Measurements from ENCODE around the gene OGDHL.

OGDHL gene

DNA sequence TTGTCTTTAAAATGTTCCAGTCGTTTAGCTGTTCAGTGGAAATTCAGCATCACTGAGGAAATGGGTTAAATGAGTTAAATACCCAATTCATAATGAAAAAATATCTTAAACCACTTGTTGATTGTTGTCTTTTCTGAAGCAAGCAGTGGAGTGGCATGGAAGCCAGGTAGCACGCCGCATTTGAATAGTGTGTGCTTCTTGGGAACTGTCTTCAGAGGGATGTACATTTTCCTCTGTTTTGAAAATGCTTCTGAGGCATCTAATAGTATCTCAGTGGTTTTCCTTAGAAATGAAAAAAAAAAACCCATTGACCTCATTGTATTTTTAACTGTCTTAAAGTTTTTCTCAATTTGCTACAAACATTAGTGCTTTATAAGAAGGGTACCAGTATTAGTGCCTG is 54.5 kb downstream of the OGDHL start:
- no peak overlapping the region for H3K9ac ChIP-seq (ENCODE audit: low read depth, low read length)
- no peak overlapping the region for H3K4me2 ChIP-seq (ENCODE audit: low read length)
- H3K9me3 ChIP-seq (replicated peaks; ENCODE audit: low read length) = no peaks in the 10 kb centered on the region
- H3K36me3 ChIP-seq (ENCODE audit: insufficient read depth, low read length) = no peaks in the 10 kb centered on the region
- H3K4me3 ChIP-seq (ENCODE audit: low read length) = no peak overlapping the region
- H3K27me3 ChIP-seq (ENCODE audit: control insufficient read depth, insufficient read depth, low read length) = peaks cover 17% of the 10 kb centered on the region
- no peaks in the 10 kb centered on the region for H3K4me1 ChIP-seq (ENCODE audit: control insufficient read depth, insufficient read depth, low read length)

DNA sequence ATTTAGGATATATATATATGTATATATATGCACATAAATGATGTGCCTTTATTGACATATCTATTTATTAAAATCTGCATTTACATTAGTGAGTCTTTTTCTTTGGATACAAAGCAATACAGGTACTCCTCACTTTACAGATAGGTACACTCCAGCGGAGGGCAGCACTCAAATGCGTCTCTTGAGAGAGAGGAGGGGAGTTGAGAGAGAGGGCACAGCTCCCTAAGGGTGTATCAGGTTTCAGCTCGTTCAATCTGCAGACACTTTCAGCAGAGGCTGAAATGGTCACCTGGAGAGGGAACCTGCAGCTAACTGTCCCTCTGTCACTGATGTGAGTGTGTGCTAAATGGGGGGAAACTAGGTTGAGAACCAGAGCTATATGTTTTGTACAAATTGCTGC is 61.1 kb downstream of the OGDHL start:
- peaks cover 35% of the 10 kb centered on the region for H3K27me3 ChIP-seq (ENCODE audit: control insufficient read depth, insufficient read depth, low read length)
- no peak overlapping the region for H3K4me3 ChIP-seq (ENCODE audit: low read length)
- no peak overlapping the region for H3K9ac ChIP-seq (ENCODE audit: low read depth, low read length)
- H3K9me3 ChIP-seq (replicated peaks; ENCODE audit: low read length) = no peaks in the 10 kb centered on the region
- no peak overlapping the region for H3K4me2 ChIP-seq (ENCODE audit: low read length)
- no peaks in the 10 kb centered on the region for H3K4me1 ChIP-seq (ENCODE audit: control insufficient read depth, insufficient read depth, low read length)
- no peaks in the 10 kb centered on the region for H3K36me3 ChIP-seq (ENCODE audit: insufficient read depth, low read length)

DNA sequence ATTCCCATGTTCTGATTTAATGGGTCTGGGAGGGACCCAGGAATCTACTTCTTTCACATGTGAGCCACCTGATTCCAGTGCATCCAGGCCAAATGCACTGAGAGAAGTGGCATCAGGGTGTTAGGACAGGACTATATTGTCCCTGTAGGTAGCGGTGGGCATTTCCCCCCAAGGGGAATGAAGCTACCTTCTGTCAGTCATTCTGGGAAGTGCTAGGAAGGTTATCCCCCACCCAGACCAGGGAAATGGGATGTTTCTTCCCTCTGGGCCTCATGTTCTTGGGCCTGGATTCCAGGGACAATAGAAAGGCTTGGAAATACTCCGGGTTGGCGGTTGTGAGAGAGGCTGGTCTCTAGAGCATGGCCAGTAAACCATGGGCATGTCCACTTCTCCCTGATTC is 61.9 kb downstream of the OGDHL start:
- Histone ChIP-seq H3K4me1 (ENCODE audit: control insufficient read depth, insufficient read depth, low read length) (no peaks in the 10 kb centered on the region), H3K36me3 (ENCODE audit: insufficient read depth, low read length) (no peaks in the 10 kb centered on the region), H3K9ac (ENCODE audit: low read depth, low read length) (no peak overlapping the region), H3K4me2 (ENCODE audit: low read length) (no peak overlapping the region), H3K27me3 (ENCODE audit: control insufficient read depth, insufficient read depth, low read length) (peaks cover 34% of the 10 kb centered on the region), H3K4me3 (ENCODE audit: low read length) (no peak overlapping the region), H3K9me3 (replicated peaks; ENCODE audit: low read length) (no peaks in the 10 kb centered on the region)

DNA sequence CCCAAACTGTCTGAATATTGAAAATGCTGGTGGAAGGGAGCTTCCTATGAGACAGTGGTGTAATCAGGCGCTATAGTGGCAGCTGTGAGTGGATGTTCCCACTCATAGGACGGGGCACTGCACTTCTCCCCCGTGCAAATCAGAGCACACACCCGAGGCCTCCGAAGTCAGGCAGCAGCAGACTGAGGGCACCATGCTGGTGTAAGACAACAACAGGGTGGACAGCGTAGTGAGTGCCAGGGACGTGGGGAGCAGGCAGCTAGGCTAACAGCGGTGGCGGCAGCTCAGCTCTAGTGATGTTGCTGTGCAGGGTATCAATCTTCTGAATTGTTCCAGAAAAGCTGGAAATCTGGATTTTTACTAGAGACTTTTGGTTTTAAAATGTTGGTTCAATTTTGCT is 63.4 kb downstream of the OGDHL start:
- no peak overlapping the region for H3K4me3 ChIP-seq (ENCODE audit: low read length)
- H3K9me3 ChIP-seq (replicated peaks; ENCODE audit: low read length) = no peaks in the 10 kb centered on the region
- no peaks in the 10 kb centered on the region for H3K4me1 ChIP-seq (ENCODE audit: control insufficient read depth, insufficient read depth, low read length)
- peaks cover 48% of the 10 kb centered on the region for H3K27me3 ChIP-seq (ENCODE audit: control insufficient read depth, insufficient read depth, low read length)
- H3K36me3 ChIP-seq (ENCODE audit: insufficient read depth, low read length) = no peaks in the 10 kb centered on the region
- no peak overlapping the region for H3K4me2 ChIP-seq (ENCODE audit: low read length)
- H3K9ac ChIP-seq (ENCODE audit: low read depth, low read length) = no peak overlapping the region

DNA sequence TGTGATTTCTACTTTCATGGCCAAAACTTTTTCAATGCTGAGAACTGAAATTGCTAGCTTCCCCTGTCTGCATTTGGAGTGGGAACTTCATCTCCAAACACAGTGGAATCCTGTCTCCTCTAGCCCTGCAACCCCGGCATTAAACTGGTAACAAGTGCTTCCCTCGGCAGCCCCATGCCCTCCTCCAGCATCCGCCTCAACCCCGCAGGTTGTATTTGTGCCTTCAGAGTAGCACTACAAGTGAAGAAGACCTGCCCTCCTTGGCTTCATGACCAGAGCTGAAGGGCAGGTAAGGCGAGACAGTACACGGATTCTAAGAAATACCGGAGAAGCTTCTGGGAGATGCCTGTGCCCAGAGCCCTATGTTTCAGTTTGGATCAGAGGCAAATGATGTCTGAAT is 65.8 kb downstream of the OGDHL start:
- H3K4me1 ChIP-seq (ENCODE audit: control insufficient read depth, insufficient read depth, low read length) = no peaks in the 10 kb centered on the region
- no peaks in the 10 kb centered on the region for H3K9me3 ChIP-seq (replicated peaks; ENCODE audit: low read length)
- H3K9ac ChIP-seq (ENCODE audit: low read depth, low read length) = no peak overlapping the region
- peaks cover 68% of the 10 kb centered on the region for H3K27me3 ChIP-seq (ENCODE audit: control insufficient read depth, insufficient read depth, low read length)
- H3K4me3 ChIP-seq (ENCODE audit: low read length) = no peak overlapping the region
- no peak overlapping the region for H3K4me2 ChIP-seq (ENCODE audit: low read length)
- no peaks in the 10 kb centered on the region for H3K36me3 ChIP-seq (ENCODE audit: insufficient read depth, low read length)

DNA sequence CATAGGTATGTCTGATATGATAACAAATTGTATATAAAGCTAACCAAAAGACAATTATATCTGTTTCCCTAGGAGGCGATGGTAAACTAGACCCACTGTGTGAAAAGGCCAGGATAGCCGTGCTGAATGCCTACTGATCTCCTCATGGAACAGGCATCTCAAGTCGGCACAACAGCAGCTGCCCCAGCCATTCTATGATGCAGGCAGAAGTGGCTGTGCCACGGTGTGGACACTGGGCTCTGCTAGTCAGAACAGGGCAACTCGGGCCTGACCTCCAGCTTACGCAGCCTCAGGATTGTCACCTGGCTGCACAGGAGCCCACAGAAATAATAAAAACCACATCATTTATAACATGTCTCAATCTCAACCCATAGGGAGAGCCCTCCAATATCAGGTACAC is 67.7 kb downstream of the OGDHL start:
- no peaks in the 10 kb centered on the region for H3K36me3 ChIP-seq (ENCODE audit: insufficient read depth, low read length)
- H3K9ac ChIP-seq (ENCODE audit: low read depth, low read length) = no peak overlapping the region
- H3K27me3 ChIP-seq (ENCODE audit: control insufficient read depth, insufficient read depth, low read length) = peaks cover 73% of the 10 kb centered on the region
- H3K4me3 ChIP-seq (ENCODE audit: low read length) = no peak overlapping the region
- no peaks in the 10 kb centered on the region for H3K9me3 ChIP-seq (replicated peaks; ENCODE audit: low read length)
- H3K4me2 ChIP-seq (ENCODE audit: low read length) = no peak overlapping the region
- no peaks in the 10 kb centered on the region for H3K4me1 ChIP-seq (ENCODE audit: control insufficient read depth, insufficient read depth, low read length)

DNA sequence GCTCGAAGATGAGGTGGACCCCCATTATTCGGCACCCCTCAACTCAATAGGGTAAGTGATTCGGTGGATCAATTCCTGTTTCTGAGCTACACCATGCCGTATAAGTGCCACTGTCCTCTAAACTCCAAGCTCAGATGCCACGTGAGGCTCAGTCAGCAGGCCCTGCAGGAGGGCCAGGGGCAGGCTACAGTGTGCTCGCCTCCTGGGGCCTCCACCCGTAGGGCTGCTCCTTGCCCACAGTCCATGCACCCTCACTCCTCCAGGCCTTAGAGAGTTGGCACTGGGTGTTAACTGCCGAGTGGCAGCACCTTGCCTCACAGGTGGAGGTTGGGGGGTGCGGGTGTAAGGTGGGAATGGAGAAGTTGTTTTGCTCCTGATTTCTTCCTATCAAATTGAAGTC is 70.5 kb downstream of the OGDHL start:
- Histone ChIP-seq H3K9me3 (replicated peaks; ENCODE audit: low read length) (no peaks in the 10 kb centered on the region), H3K4me2 (ENCODE audit: low read length) (no peak overlapping the region), H3K27me3 (ENCODE audit: control insufficient read depth, insufficient read depth, low read length) (peaks cover 83% of the 10 kb centered on the region), H3K4me1 (ENCODE audit: control insufficient read depth, insufficient read depth, low read length) (no peaks in the 10 kb centered on the region), H3K9ac (ENCODE audit: low read depth, low read length) (no peak overlapping the region), H3K4me3 (ENCODE audit: low read length) (no peak overlapping the region), H3K36me3 (ENCODE audit: insufficient read depth, low read length) (no peaks in the 10 kb centered on the region)

DNA sequence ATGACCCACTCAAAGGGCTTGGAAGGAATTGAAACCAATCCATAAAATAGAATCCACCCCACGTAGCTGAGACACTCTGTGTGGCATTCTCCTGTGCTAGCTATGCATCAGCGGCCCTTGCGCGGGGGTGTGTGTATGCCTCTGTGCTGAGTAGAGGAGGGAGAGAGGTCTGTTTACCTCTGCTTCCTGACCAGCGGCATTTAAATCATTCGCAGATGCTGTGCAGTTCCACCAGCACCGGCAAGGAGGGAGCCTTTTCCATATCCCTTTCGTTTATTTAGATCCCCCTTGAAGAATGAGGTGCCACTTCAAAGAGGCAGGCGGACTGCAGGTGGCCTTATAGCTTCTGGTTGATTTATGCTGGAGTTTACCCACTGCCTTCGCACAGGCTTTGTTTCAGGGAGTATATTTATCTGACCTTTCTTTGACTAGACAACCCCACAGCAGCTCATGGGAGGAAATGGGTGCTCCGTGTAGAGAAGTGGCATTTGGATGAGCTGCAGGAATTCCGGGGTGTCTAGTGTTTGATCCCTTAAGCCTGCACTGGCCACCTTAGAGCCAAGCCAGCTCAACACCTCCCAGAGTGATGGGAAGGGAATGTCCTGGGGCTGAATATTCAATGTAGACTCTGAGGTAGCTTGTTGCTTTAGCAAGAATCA is 71.3 kb downstream of the OGDHL start:
- no peaks in the 10 kb centered on the region for H3K36me3 ChIP-seq (ENCODE audit: insufficient read depth, low read length)
- no peak overlapping the region for H3K9ac ChIP-seq (ENCODE audit: low read depth, low read length)
- H3K27me3 ChIP-seq (ENCODE audit: control insufficient read depth, insufficient read depth, low read length) = peaks cover 78% of the 10 kb centered on the region
- no peaks in the 10 kb centered on the region for H3K4me1 ChIP-seq (ENCODE audit: control insufficient read depth, insufficient read depth, low read length)
- H3K9me3 ChIP-seq (replicated peaks; ENCODE audit: low read length) = no peaks in the 10 kb centered on the region
- H3K4me2 ChIP-seq (ENCODE audit: low read length) = no peak overlapping the region
- no peak overlapping the region for H3K4me3 ChIP-seq (ENCODE audit: low read length)

DNA sequence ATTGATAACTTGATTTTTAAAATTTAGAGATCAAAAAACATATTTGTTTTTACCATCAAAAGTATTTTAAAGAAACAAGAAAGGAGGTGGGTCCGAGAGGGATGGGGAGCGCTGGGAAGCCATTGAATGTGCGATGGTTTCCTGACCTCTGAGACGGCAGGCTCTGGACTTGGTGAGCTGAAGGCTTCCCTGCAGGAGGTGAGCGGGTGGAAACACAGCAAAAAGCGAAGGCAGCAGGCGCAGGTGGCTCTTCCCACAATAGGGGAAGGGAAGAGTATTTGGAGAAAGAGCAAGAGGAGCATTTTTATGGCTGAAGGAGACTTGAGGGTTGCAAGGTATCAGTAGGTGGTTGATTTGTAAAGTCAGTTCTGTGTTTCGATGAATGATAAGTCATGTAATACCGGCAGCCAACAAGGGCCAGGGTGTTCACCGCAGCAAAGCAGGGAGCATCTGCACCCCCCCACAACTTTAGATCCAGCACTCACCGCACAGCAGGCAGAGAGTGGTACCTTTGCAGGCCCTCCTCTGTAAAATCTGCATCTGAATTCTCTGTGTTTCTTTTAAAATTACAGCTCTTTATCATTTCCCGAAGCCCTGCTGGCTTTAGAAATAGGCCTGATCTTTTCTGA is 72.1 kb downstream of the OGDHL start:
- Histone ChIP-seq H3K27me3 (ENCODE audit: control insufficient read depth, insufficient read depth, low read length) (peaks cover 74% of the 10 kb centered on the region), H3K9ac (ENCODE audit: low read depth, low read length) (no peak overlapping the region), H3K4me2 (ENCODE audit: low read length) (no peak overlapping the region), H3K4me1 (ENCODE audit: control insufficient read depth, insufficient read depth, low read length) (no peaks in the 10 kb centered on the region), H3K9me3 (replicated peaks; ENCODE audit: low read length) (no peaks in the 10 kb centered on the region), H3K36me3 (ENCODE audit: insufficient read depth, low read length) (no peaks in the 10 kb centered on the region), H3K4me3 (ENCODE audit: low read length) (no peak overlapping the region)

DNA sequence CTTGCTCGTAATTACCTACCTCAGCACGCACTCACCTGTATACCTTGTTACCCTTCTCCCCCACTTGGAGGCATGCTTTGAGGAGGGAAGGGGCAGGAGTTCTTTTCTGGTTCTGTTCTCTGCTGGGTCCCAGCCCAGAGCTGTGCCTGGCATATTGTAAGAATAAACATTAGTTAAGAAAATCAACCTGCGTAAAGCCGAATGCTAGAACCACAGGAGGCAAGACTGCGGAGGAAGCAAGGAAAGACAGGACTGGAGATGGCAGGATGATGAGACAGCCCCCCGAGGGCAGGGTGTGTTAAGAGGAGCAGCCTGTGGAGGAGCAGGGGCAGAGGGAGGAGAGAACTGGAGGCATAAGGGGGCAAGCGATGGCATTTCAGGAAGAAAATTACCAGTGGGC is 73.2 kb downstream of the OGDHL start:
- no peak overlapping the region for H3K4me3 ChIP-seq (ENCODE audit: low read length)
- peaks cover 65% of the 10 kb centered on the region for H3K27me3 ChIP-seq (ENCODE audit: control insufficient read depth, insufficient read depth, low read length)
- no peaks in the 10 kb centered on the region for H3K36me3 ChIP-seq (ENCODE audit: insufficient read depth, low read length)
- no peak overlapping the region for H3K4me2 ChIP-seq (ENCODE audit: low read length)
- no peaks in the 10 kb centered on the region for H3K4me1 ChIP-seq (ENCODE audit: control insufficient read depth, insufficient read depth, low read length)
- no peaks in the 10 kb centered on the region for H3K9me3 ChIP-seq (replicated peaks; ENCODE audit: low read length)
- no peak overlapping the region for H3K9ac ChIP-seq (ENCODE audit: low read depth, low read length)

DNA sequence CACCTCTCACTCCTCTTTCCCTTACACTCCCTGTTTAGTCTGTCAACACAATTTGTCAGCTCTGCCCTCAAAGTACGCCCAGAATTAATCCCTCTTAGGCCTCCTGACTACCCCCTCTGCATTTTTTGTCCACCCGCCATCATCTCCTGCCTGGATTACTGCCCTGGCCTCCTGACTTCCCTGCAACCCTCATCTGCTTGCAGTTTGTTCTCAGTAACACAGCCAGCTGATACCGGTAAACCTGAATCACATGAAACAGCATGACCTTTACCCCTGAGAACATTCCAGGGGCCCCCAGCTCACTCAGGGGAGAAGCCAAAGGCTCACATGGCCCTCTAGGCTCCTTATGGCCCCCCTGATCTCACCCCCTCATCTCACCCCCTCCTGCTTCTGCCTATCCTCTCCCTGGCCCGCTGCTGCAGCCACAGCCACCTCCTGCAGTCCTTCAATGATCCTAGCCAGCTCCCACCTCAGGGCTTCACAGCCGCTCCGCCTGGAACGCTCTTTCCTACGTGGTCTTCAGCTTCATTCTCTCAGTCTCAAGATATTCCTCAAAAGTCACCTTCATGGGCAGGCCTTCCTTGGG is 73.8 kb downstream of the OGDHL start:
- peaks cover 59% of the 10 kb centered on the region for H3K27me3 ChIP-seq (ENCODE audit: control insufficient read depth, insufficient read depth, low read length)
- no peaks in the 10 kb centered on the region for H3K36me3 ChIP-seq (ENCODE audit: insufficient read depth, low read length)
- H3K4me1 ChIP-seq (ENCODE audit: control insufficient read depth, insufficient read depth, low read length) = no peaks in the 10 kb centered on the region
- no peaks in the 10 kb centered on the region for H3K9me3 ChIP-seq (replicated peaks; ENCODE audit: low read length)
- no peak overlapping the region for H3K4me2 ChIP-seq (ENCODE audit: low read length)
- H3K4me3 ChIP-seq (ENCODE audit: low read length) = no peak overlapping the region
- no peak overlapping the region for H3K9ac ChIP-seq (ENCODE audit: low read depth, low read length)

DNA sequence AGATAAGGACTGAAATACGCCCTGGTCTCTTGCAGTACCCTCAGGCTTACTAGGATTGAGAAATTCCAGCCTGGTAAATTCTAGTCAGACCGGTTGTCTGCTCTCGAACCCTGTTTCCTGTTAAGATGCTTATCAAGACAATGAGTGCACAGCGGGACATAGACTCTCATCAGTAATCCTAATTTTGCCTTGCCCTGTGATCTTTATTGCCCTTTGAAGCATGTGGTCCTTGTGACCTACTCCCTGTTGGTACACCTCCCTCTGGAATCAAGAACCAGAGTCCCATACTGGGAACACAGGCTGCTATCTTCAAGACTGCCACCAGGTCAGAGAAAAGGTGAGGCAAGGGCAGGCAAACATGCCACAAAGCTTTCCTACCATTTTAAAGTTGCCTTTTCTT is 75.5 kb downstream of the OGDHL start:
- Histone ChIP-seq H3K9me3 (replicated peaks; ENCODE audit: low read length) (no peaks in the 10 kb centered on the region), H3K4me2 (ENCODE audit: low read length) (no peak overlapping the region), H3K27me3 (ENCODE audit: control insufficient read depth, insufficient read depth, low read length) (peaks cover 45% of the 10 kb centered on the region), H3K4me1 (ENCODE audit: control insufficient read depth, insufficient read depth, low read length) (no peaks in the 10 kb centered on the region), H3K36me3 (ENCODE audit: insufficient read depth, low read length) (no peaks in the 10 kb centered on the region), H3K4me3 (ENCODE audit: low read length) (no peak overlapping the region), H3K9ac (ENCODE audit: low read depth, low read length) (no peak overlapping the region)
